A673 (cell line): ENCODE results near the gene ANO2.

Experiments
- EZH2 ChIP-seq: fragments of 200-600 bp; sonication (generic); IDR thresholded peaks from 2 replicates; pipeline ENCODE4 v1.6.1; 2017; ENCODE audit warnings: borderline replicate concordance, low read depth, mild to moderate bottlenecking, mixed read lengths, antibody characterized with exemption, low read length; ENCODE audit not compliant: poor library complexity, severe bottlenecking
- TF ChIP-seq, protein P1 (sequence below): fragments of 300-800, 200-600 bp; sonication (generic); conservative IDR thresholded peaks from 2 replicates; pipeline ENCODE4 v1.5.1; 2017; ENCODE audit warnings: low read depth, mild to moderate bottlenecking, antibody characterized with exemption, low read length, moderate library complexity, mixed read lengths

DNA sequence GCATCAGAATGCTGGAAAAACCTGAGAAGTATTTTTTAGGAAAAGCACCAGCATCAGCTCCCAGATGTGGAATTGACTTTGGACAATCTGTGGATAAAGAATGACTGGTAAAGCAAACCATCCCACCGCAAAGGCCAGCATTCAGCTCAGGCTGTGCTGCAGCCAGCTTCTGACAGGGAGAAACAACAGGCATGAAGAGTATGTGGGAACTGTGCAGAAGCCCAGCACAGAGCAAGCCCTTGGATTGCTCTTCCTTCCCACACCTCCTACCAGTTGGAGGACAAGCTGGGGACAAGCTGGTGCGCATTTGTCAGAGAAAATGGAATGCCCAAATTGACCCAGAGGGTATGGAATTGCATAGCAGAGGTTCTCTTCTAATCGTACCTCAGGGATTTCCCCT, 228.1 kb downstream of the ANO2 start:
- TF ChIP-seq EZH2 = no peak
- TF ChIP-seq, protein P1, sequence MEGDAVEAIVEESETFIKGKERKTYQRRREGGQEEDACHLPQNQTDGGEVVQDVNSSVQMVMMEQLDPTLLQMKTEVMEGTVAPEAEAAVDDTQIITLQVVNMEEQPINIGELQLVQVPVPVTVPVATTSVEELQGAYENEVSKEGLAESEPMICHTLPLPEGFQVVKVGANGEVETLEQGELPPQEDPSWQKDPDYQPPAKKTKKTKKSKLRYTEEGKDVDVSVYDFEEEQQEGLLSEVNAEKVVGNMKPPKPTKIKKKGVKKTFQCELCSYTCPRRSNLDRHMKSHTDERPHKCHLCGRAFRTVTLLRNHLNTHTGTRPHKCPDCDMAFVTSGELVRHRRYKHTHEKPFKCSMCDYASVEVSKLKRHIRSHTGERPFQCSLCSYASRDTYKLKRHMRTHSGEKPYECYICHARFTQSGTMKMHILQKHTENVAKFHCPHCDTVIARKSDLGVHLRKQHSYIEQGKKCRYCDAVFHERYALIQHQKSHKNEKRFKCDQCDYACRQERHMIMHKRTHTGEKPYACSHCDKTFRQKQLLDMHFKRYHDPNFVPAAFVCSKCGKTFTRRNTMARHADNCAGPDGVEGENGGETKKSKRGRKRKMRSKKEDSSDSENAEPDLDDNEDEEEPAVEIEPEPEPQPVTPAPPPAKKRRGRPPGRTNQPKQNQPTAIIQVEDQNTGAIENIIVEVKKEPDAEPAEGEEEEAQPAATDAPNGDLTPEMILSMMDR = no peak
